IMR-90 (cell line): ENCODE data around the gene SCAF1. TPM values are rescaled to one million over a fixed set of nuclear protein-coding genes. Genes with fewer than 3 reads are reported as not detected.

Experiments
- ATAC-seq: fragments of 200-7000 bp; cut with Tn5 transposase; 2 replicates; pipeline ENCODE4 v1.9.1; 2020; ENCODE audit warnings: low read depth, mild to moderate bottlenecking, moderate library complexity
- BruUV-seq: library from RNA; stranded (reverse); fragments of 400-500 nt; replicated peaks from 2 replicates; lab custom pipeline; 2021; lab: Mats Ljungman, UMichigan
- CTCF ChIA-PET: fragments of 300-600 bp; formaldehyde crosslinking; extraction: SDS; loops from one replicate; lab custom pipeline; 2021; ENCODE audit warnings: antibody characterized with exemption; lab: Yijun Ruan, JAX
- POLR2A ChIA-PET: fragments of 300-600 bp; sonication (Branson Sonifier 250); formaldehyde crosslinking; loops from one replicate; lab custom pipeline; 2022; ENCODE audit warnings: antibody characterized with exemption; ENCODE audit not compliant: unreplicated experiment; lab: Charles Lee
- DNase-seq: peaks from one replicate; pipeline ENCODE4 v3.0.0; 2013
- H2AFZ ChIP-seq: replicated peaks from 2 replicates; pipeline ENCODE3; 2013; ENCODE audit warnings: low read length, mild to moderate bottlenecking; ENCODE audit not compliant: poor library complexity
- H2AK5ac ChIP-seq: 2 replicates; pipeline ENCODE4 v1.6.1; 2013; ENCODE audit warnings: low read depth, low read length, inconsistent platforms
- H2AK9ac ChIP-seq: replicated peaks from 2 replicates; pipeline ENCODE3; 2013; ENCODE audit warnings: mild to moderate bottlenecking, low read depth, low read length, moderate library complexity; ENCODE audit not compliant: poor library complexity
- H2BK120ac ChIP-seq: 2 replicates; pipeline ENCODE4 v1.6.1; 2013; ENCODE audit warnings: low read depth, low read length, inconsistent platforms
- H2BK15ac ChIP-seq: 3 replicates; pipeline ENCODE4 v1.6.1; 2013; ENCODE audit warnings: low read depth, low read length, inconsistent platforms
- H2BK20ac ChIP-seq: 2 replicates; pipeline ENCODE4 v1.6.1; 2013; ENCODE audit warnings: low read depth, mild to moderate bottlenecking, inconsistent platforms, low read length, moderate library complexity
- H2BK5ac ChIP-seq: 2 replicates; pipeline ENCODE4 v1.6.1; 2013; ENCODE audit warnings: mild to moderate bottlenecking, low read depth, low read length, inconsistent platforms; ENCODE audit not compliant: poor library complexity, severe bottlenecking
- H3K14ac ChIP-seq: replicated peaks from 2 replicates; pipeline ENCODE4 v1.6.1; 2013; ENCODE audit warnings: low read depth, low read length, inconsistent platforms
- H3K18ac ChIP-seq: 2 replicates; pipeline ENCODE4 v1.6.1; 2013; ENCODE audit warnings: low read depth, low read length, control low read depth
- H3K23ac ChIP-seq: 2 replicates; pipeline ENCODE4 v1.6.1; 2013; ENCODE audit warnings: low read depth, low read length, inconsistent platforms
- H3K27ac ChIP-seq: 2 replicates; pipeline ENCODE4 v1.5.1; 2013; ENCODE audit warnings: mild to moderate bottlenecking, control low read depth, low read length; ENCODE audit not compliant: insufficient read depth
- H3K27me3 ChIP-seq: 2 replicates; pipeline ENCODE4 v1.6.1; 2013; ENCODE audit warnings: low read length; ENCODE audit not compliant: control insufficient read depth, insufficient read depth
- H3K36me3 ChIP-seq: 2 replicates; pipeline ENCODE4 v1.6.1; 2013; ENCODE audit warnings: low read length, mixed read lengths; ENCODE audit not compliant: control insufficient read depth, insufficient read depth
- H3K4ac ChIP-seq: 2 replicates; pipeline ENCODE4 v1.6.1; 2013; ENCODE audit warnings: low read depth, low read length, inconsistent platforms
- H3K4me1 ChIP-seq: 2 replicates; pipeline ENCODE4 v1.6.1; 2013; ENCODE audit warnings: low read length, mixed read lengths; ENCODE audit not compliant: control insufficient read depth, insufficient read depth
- H3K4me2 ChIP-seq: 2 replicates; pipeline ENCODE4 v1.6.1; 2013; ENCODE audit warnings: low read depth, mild to moderate bottlenecking, control low read depth, low read length, moderate library complexity
- H3K4me3 ChIP-seq: 2 replicates; pipeline ENCODE4 v1.5.1; 2013; ENCODE audit warnings: low read depth, mild to moderate bottlenecking, control low read depth, low read length, moderate library complexity; ENCODE audit not compliant: insufficient read depth
- H3K56ac ChIP-seq: 2 replicates; pipeline ENCODE4 v1.6.1; 2013; ENCODE audit warnings: low read length, inconsistent platforms; ENCODE audit not compliant: insufficient read depth; ENCODE audit errors: extremely low read depth
- H3K79me1 ChIP-seq, 2 experiments: 2 replicates each; pipeline ENCODE4 v1.6.1; 2013; ENCODE audit warnings: low read length in 2 of 2, inconsistent platforms in 1 of 2, low read depth in 1 of 2
- H3K9ac ChIP-seq: 2 replicates; pipeline ENCODE4 v1.6.1; 2013; ENCODE audit warnings: low read depth, low read length, control low read depth
- H3K9me1 ChIP-seq: 2 replicates; pipeline ENCODE4 v1.6.1; 2013; ENCODE audit warnings: low read length, inconsistent platforms; ENCODE audit not compliant: insufficient read depth
- H3K9me3 ChIP-seq: 2 replicates; pipeline ENCODE4 v1.6.1; 2013; ENCODE audit warnings: low read length; ENCODE audit not compliant: control insufficient read depth, insufficient read depth
- H4K20me1 ChIP-seq: 2 replicates; pipeline ENCODE4 v1.6.1; 2013; ENCODE audit warnings: low read length, inconsistent platforms; ENCODE audit not compliant: insufficient read depth
- H4K5ac ChIP-seq: 2 replicates; pipeline ENCODE4 v1.6.1; 2013; ENCODE audit warnings: mild to moderate bottlenecking, low read depth, low read length, control low read depth
- H4K8ac ChIP-seq, 2 experiments: 2 replicates each; pipeline ENCODE4 v1.6.1; 2013; ENCODE audit warnings: low read depth in 2 of 2, low read length in 2 of 2, control low read depth in 1 of 2, inconsistent platforms in 1 of 2
- H4K91ac ChIP-seq: 2 replicates; pipeline ENCODE4 v1.6.1; 2013; ENCODE audit warnings: low read depth, low read length, inconsistent platforms; ENCODE audit not compliant: insufficient read depth
- BHLHE40 ChIP-seq: fragments of 150-350 bp; IDR thresholded peaks from 2 replicates; pipeline ENCODE4 v1.6.1; 2016; ENCODE audit warnings: mild to moderate bottlenecking, low read depth, low read length
- CHD1 ChIP-seq: IDR thresholded peaks from 2 replicates; pipeline ENCODE4 v1.6.1; 2012; ENCODE audit warnings: low read depth, low read length, improper control_type of control experiment
- MAFK ChIP-seq: IDR thresholded peaks from 2 replicates; pipeline ENCODE4 v1.6.1; 2012; ENCODE audit warnings: low read depth, low read length, improper control_type of control experiment
- MAZ ChIP-seq: IDR thresholded peaks from 2 replicates; pipeline ENCODE4 v1.6.1; 2012; ENCODE audit warnings: low read depth, mild to moderate bottlenecking, low read length, improper control_type of control experiment, moderate library complexity, borderline replicate concordance
- NFE2L2 ChIP-seq: fragments of 150-350 bp; IDR thresholded peaks from 2 replicates; pipeline ENCODE4 v1.6.1; 2016; ENCODE audit warnings: low read depth, mild to moderate bottlenecking, low read length
- RAD21 ChIP-seq: IDR thresholded peaks from 2 replicates; pipeline ENCODE4 v1.6.1; 2012; ENCODE audit warnings: low read length, improper control_type of control experiment
- RFX5 ChIP-seq: IDR thresholded peaks from 2 replicates; pipeline ENCODE4 v1.8.0; 2012; ENCODE audit warnings: low read depth, mild to moderate bottlenecking, low read length, moderate library complexity
- SMC3 ChIP-seq: fragments of 150-350 bp; IDR thresholded peaks from 2 replicates; pipeline ENCODE4 v1.6.1; 2016; ENCODE audit warnings: low read depth, mild to moderate bottlenecking, antibody characterized with exemption, low read length, moderate library complexity
- WGBS, 2 experiments: methylation state at CpG; one replicate each; pipeline versions ENCODE4 v1.1.5 to v1.1.7; 2013; ENCODE audit warnings: missing lambda C conversion rate in 2 of 2; ENCODE audit not compliant: insufficient read length in 1 of 2; ENCODE audit errors: extremely low coverage in 2 of 2; 5-methylcytosine and 5-hydroxymethylcytosine counted together
- dilution Hi-C: fragments of 300-500 bp; cut with HindIII; formaldehyde crosslinking; loops from one replicate; pipeline ENCODE4 v1.14.3; 2018; ENCODE audit warnings: low sequenced_read_pairs; ENCODE audit not compliant: unreplicated experiment
- in situ Hi-C: fragments of 300-500 bp; cut with MboI; formaldehyde crosslinking; loops from 3 replicates; pipeline ENCODE4 v1.14.3; 2019; ENCODE audit warnings: low sequenced_read_pairs, inconsistent platforms, mixed read lengths
- intact Hi-C: fragments of 100-400 bp; cut with micrococcal nuclease; formaldehyde crosslinking; loops from 2 replicates; pipeline ENCODE4 v1.10.0; 2022
- polyA plus RNA-seq, 3 experiments: library from polyadenylated mRNA; depleted of rRNA; stranded (reverse); fragments of >200 nt; gene quantifications; 2 replicates each; pipeline ENCODE4 v1.2.3, GENCODE V29; 2012; ENCODE audit warnings: low replicate concordance in 1 of 3
- total RNA-seq: library from RNA; depleted of rRNA; stranded (reverse); fragments of >200 nt; gene quantifications from 2 replicates; pipeline ENCODE4 v1.2.3, GENCODE V29; 2012
- TF ChIP-seq, protein P1 (sequence below): conservative IDR thresholded peaks from 2 replicates; pipeline ENCODE4 v1.5.1; 2012; ENCODE audit warnings: mild to moderate bottlenecking, low read depth, low read length, improper control_type of control experiment
- TF ChIP-seq, protein P2 (sequence below): fragments of 150-350 bp; IDR thresholded peaks from 2 replicates; pipeline ENCODE4 v1.6.1; 2017; ENCODE audit warnings: mild to moderate bottlenecking, antibody characterized with exemption, low read length, low read depth

The SCAF1 gene
- total and polyA plus RNA-seq, 2 of the 4 experiments (the other 2 are of a cell fraction) = 2.2 to 14.8 TPM

DNA sequence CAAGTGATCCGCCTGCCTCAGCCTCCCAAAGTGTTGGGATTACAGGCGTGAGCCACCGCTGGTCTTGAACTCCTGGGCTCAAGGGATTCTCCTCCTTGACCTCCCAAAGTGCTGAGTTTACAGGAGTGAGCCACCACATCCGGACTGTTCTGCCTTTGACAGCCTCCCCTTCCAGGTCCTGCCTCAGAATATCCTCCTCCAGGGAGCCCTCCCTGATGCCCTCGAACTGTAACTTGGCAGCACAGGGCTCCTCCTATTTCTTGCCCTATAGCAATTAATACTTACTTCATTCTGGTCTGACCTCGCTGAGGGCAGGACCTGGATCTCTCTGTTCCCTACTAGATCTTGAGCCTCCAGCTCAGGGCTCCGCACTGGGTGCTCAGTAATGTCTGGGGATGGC lies 54.9 kb downstream of the SCAF1 start:
- CTCF ChIA-PET = no interaction called here
- intact Hi-C loops (no loop called here), dilution Hi-C loops (no loop called here), in situ Hi-C loops (no loop called here)
- no peak overlapping the region for H4K91ac ChIP-seq
- BruUV-seq = no TSS peak
- H3K14ac ChIP-seq = no peak overlapping the region
- no peak overlapping the region for H3K4ac ChIP-seq
- H3K9me1 ChIP-seq = 0 out of 2 replicates have a peak, but pooled peaks cover 3% of the 10 kb centered on the region
- DNase-seq = no peak
- peaks cover 2 to 12% of the 10 kb centered on the region in 2 experiments; a peak in 3 of 4 replicates for H3K79me1 ChIP-seq
- no peak overlapping the region for H4K8ac ChIP-seq
- H3K18ac ChIP-seq = no peak overlapping the region
- 88% methylated on average over 5 of the region's 7 CpGs; no CpG with 5 or more reads in 1 of the 2 experiments for WGBS, 2 experiments
- no peak overlapping the region for H2AK5ac ChIP-seq
- no peak overlapping the region for H2BK120ac ChIP-seq
- H2BK15ac ChIP-seq = no peak overlapping the region
- no peak overlapping the region for H3K27ac ChIP-seq
- no peak overlapping the region for H4K5ac ChIP-seq
- H3K23ac ChIP-seq = no peak overlapping the region
- no peaks in the 10 kb centered on the region for H4K20me1 ChIP-seq
- H3K9ac ChIP-seq = no peak overlapping the region
- no peak overlapping the region for H3K4me2 ChIP-seq
- peaks cover 2% of the 10 kb centered on the region; the same call in 1 of the 2 replicates for H3K4me1 ChIP-seq
- H2BK5ac ChIP-seq = no peak overlapping the region
- POLR2A ChIA-PET = no interaction called here
- H2AK9ac ChIP-seq = no peak overlapping the region
- no peaks in the 10 kb centered on the region for H3K9me3 ChIP-seq
- peaks cover 20% of the 10 kb centered on the region for H3K36me3 ChIP-seq
- no peak overlapping the region for H3K56ac ChIP-seq
- ATAC-seq = no peak
- no peaks in the 10 kb centered on the region for H3K27me3 ChIP-seq
- H3K4me3 ChIP-seq = no peak overlapping the region
- no peak overlapping the region for H2BK20ac ChIP-seq
- no peak for TF ChIP-seq CHD1
- no peak for TF ChIP-seq MAFK
- TF ChIP-seq SMC3 = no peak
- TF ChIP-seq, protein P1, sequence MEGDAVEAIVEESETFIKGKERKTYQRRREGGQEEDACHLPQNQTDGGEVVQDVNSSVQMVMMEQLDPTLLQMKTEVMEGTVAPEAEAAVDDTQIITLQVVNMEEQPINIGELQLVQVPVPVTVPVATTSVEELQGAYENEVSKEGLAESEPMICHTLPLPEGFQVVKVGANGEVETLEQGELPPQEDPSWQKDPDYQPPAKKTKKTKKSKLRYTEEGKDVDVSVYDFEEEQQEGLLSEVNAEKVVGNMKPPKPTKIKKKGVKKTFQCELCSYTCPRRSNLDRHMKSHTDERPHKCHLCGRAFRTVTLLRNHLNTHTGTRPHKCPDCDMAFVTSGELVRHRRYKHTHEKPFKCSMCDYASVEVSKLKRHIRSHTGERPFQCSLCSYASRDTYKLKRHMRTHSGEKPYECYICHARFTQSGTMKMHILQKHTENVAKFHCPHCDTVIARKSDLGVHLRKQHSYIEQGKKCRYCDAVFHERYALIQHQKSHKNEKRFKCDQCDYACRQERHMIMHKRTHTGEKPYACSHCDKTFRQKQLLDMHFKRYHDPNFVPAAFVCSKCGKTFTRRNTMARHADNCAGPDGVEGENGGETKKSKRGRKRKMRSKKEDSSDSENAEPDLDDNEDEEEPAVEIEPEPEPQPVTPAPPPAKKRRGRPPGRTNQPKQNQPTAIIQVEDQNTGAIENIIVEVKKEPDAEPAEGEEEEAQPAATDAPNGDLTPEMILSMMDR = no peak
- no peak for TF ChIP-seq RFX5
- TF ChIP-seq MAZ = no peak
- no peak for TF ChIP-seq RAD21
- TF ChIP-seq, protein P2, sequence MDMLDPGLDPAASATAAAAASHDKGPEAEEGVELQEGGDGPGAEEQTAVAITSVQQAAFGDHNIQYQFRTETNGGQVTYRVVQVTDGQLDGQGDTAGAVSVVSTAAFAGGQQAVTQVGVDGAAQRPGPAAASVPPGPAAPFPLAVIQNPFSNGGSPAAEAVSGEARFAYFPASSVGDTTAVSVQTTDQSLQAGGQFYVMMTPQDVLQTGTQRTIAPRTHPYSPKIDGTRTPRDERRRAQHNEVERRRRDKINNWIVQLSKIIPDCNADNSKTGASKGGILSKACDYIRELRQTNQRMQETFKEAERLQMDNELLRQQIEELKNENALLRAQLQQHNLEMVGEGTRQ = no peak
- TF ChIP-seq BHLHE40 = no peak
- no peak for TF ChIP-seq NFE2L2
- H2AFZ ChIP-seq = no peak overlapping the region
